ENCODE results near the gene POLE.

DNA sequence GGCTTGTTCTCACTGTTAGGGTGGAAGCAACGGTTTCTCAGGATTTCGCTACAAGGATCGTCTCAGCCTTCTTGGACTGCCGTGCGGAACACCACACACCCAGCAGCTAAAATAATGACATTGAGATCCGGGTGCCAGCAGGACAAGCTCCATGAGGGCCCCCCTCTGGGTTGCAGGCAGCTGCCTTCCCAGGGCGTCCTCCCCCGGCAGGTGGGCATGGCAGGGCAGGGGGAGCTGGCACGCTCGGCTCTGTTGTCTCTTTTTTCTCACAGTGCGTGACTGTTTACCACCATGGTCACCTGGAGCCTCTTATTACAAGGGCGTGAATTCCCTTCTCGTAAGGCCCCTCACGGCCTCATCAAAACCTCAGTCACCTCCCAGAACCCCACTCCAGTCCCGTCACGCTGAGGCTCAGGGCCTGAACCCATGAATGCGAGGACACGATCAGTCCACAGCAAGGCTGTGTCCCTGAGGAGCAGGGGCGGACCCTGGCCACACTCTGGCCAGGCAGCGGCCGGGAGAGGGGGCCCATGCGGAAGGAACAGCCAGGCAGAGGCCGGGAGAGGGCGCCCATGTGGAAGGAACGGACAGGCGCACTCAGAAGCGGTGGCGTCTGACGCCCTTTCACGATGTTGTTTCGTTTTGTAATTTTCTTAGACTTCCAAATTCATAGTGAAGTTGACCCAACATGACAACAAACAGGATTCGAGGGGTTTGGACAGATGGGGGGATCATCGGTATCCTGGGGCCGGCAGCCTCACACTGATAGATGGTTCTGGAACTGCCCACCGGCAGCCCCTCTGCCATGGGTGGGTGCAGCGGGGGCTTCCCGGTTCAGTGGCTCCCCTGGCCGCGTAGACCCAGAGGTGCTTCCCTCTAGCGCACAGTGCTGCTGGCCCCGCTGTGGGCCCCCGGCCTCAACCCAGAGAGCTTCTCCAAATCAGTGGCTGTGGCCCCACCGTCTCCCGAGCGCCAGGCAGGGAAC, 86.8 kb downstream of the POLE start:
- TF ChIP-seq CTCF (IDR thresholded peaks at IDR 0.05; ENCODE audit: low read depth, low read length) = peak; percentile 61
- no peak for TF ChIP-seq EZH2phosphoT487 (IDR thresholded peaks at IDR 0.05; ENCODE audit: low read depth)
